ENCODE measurements around the gene COL6A1.

COL6A1 gene

DNA sequence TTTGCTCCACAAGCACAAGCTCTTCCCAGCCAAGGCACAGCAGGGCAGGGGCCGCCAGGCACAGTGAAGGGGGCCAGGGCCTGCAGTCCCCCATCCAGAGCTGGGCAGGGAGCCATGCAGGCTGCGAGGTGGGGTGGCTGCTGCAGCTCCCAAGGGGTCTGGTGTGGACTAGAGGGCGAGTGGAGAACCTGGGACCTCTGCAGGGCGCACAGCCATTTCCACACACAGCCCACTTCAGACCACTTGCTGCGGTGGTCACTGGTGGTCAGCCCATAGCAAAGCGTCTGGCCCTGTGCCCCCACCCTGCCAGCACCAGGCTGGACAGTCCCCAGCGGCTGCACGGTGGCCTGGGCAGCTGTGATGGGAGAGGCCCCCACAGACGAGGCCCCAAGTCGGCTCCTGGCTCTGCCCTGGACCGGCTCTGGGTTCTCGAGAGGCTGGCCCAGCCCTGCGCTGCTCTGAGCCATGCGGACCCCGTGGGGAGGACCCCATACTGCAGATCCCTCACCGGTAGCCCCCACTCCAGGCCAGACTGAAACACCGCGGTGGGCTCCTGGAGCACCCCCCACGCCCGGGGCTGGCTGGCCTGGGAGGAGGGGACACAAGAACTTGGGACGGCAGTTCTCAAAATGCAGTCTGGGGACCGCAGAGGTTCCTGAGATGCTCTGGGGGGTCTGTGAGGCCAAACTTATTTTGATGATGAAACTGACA, 69.3 kb downstream of the COL6A1 start:
- POLR2A ChIA-PET = no interaction called here
- 99% methylated on average over 16 of the region's 22 CpGs for WGBS (ENCODE audit: insufficient coverage)
- no peak overlapping the region for H3K4me3 ChIP-seq (ENCODE audit: control insufficient read depth in 1 of 7, extremely low read depth in 1 of 7, insufficient read depth in 4 of 7, low read depth in 2 of 7, low read length in 6 of 7)

DNA sequence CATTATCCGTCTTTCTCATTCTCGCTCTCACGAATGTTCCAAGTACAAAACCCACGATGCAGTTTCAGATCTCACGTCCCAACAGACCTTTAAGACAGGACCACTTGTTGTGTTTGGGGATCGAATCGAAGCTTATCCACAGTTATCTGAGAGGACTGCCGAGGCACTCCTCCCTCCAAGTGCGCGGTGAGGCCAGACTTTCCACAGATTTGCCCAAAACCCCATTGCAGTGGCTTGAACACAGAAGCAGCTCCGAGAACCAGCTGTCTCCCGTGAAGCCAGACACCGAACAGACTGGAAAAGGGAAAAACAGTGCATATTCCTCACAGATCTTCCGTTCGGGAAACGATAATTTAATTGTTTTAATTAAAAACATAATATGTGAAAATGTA, 69.8 kb downstream of the COL6A1 start:
- POLR2A ChIA-PET = no interaction called here
- Histone ChIP-seq H3K4me1 (ENCODE audit: control extremely low read depth in 1 of 4, control insufficient read depth in 4 of 4, insufficient read depth in 4 of 4, low read length in 3 of 4) (no peaks in the 10 kb centered on the region), H3K27ac (ENCODE audit: insufficient read depth in 1 of 2, low read depth in 1 of 2, low read length in 2 of 2, poor library complexity in 1 of 2, severe bottlenecking in 2 of 2) (no peak overlapping the region), H3K9me3 (ENCODE audit: control extremely low read depth in 1 of 5, control insufficient read depth in 4 of 5, insufficient read depth in 2 of 5, low read depth in 1 of 5, low read length in 4 of 5) (peaks cover 0 to 25% (median 12%) of the 10 kb centered on the region in 5 experiments), H3K36me3 (ENCODE audit: control insufficient read depth in 4 of 4, insufficient read depth in 4 of 4, low read length in 3 of 4) (no peaks in the 10 kb centered on the region), H3K4me3 (ENCODE audit: control insufficient read depth in 1 of 7, extremely low read depth in 1 of 7, insufficient read depth in 4 of 7, low read depth in 2 of 7, low read length in 6 of 7) (no peak overlapping the region), H3K27me3 (replicated peaks in 2 of 5; ENCODE audit: control insufficient read depth in 4 of 5, insufficient read depth in 5 of 5, low read length in 4 of 5) (peaks cover 0 to 22% (median 1%) of the 10 kb centered on the region in 5 experiments)
- WGBS (ENCODE audit: insufficient coverage) = 90% methylated on average over 12 of the region's 16 CpGs
- CTCF ChIA-PET = no interaction called here
- DNase-seq = no peak

More for the DNA sequence above, 69.3 kb downstream of the COL6A1 start:
- H3K27ac ChIP-seq (ENCODE audit: insufficient read depth in 1 of 2, low read depth in 1 of 2, low read length in 2 of 2, poor library complexity in 1 of 2, severe bottlenecking in 2 of 2) = no peak overlapping the region
- H3K27me3 ChIP-seq (replicated peaks in 2 of 5; ENCODE audit: control insufficient read depth in 4 of 5, insufficient read depth in 5 of 5, low read length in 4 of 5) = peaks cover 0 to 20% (median 1%) of the 10 kb centered on the region in 5 experiments
- H3K4me1 ChIP-seq (ENCODE audit: control extremely low read depth in 1 of 4, control insufficient read depth in 4 of 4, insufficient read depth in 4 of 4, low read length in 3 of 4) = no peaks in the 10 kb centered on the region
- H3K36me3 ChIP-seq (ENCODE audit: control insufficient read depth in 4 of 4, insufficient read depth in 4 of 4, low read length in 3 of 4) = no peaks in the 10 kb centered on the region
- CTCF ChIA-PET = no interaction called here
- DNase-seq = no peak
- H3K9me3 ChIP-seq (ENCODE audit: control extremely low read depth in 1 of 5, control insufficient read depth in 4 of 5, insufficient read depth in 2 of 5, low read depth in 1 of 5, low read length in 4 of 5) = peaks cover 0 to 25% (median 12%) of the 10 kb centered on the region in 5 experiments

DNA sequence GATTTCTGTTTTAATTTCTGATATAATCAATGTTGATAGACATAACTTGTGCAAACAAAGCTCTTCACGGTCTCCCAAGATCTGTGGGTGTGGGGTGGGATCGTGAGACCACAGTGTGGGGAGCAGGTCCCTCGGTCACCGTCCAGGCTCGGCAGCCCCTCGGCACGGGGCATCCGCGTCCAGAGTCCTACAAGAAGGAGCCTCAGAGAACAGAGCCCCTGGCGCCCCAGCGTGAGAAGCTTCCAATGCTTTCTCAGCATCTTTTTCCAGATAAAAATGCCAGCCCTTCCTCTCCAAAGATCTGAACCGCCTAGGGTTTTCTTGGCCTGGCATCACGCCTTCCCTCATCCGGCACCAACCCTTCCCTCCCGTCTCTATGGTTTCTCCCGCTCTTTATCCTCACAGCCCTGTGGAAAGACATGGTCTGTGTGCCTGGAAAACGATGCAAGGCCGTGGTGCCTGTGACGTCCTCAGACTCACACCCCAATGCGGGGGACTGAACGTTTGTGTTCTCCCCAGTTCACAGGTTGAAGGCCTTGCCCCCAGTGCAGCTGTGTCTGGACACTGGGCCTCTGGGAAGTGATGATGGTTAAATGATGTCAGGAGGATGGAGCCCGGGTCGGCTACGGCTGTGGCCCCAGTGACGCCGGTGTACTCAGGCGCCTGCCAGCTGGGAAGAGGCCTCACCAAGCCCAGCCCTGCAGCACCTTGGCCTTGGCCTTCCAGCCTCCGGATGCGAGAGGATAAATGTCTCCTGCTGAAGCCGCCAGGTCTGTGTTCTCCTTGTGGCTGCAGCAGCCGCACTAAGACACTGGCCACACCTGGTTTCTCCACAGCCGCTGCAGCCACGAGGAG, 70.5 kb downstream of the COL6A1 start:
- Histone ChIP-seq H3K9me3 (ENCODE audit: control extremely low read depth in 1 of 5, control insufficient read depth in 4 of 5, insufficient read depth in 2 of 5, low read depth in 1 of 5, low read length in 4 of 5) (peaks cover 0 to 25% (median 12%) of the 10 kb centered on the region in 5 experiments), H3K27me3 (replicated peaks in 2 of 5; ENCODE audit: control insufficient read depth in 4 of 5, insufficient read depth in 5 of 5, low read length in 4 of 5) (peaks cover 0 to 24% (median 1%) of the 10 kb centered on the region in 5 experiments), H3K27ac (ENCODE audit: insufficient read depth in 1 of 2, low read depth in 1 of 2, low read length in 2 of 2, poor library complexity in 1 of 2, severe bottlenecking in 2 of 2) (no peak overlapping the region), H3K36me3 (ENCODE audit: control insufficient read depth in 4 of 4, insufficient read depth in 4 of 4, low read length in 3 of 4) (no peaks in the 10 kb centered on the region), H3K4me1 (ENCODE audit: control extremely low read depth in 1 of 4, control insufficient read depth in 4 of 4, insufficient read depth in 4 of 4, low read length in 3 of 4) (peaks cover 0 to 6% (median 4%) of the 10 kb centered on the region in 4 experiments), H3K4me3 (ENCODE audit: control insufficient read depth in 1 of 7, extremely low read depth in 1 of 7, insufficient read depth in 4 of 7, low read depth in 2 of 7, low read length in 6 of 7) (no peak overlapping the region)
- POLR2A ChIA-PET = no interaction called here
- CTCF ChIA-PET = no interaction called here
- WGBS (ENCODE audit: insufficient coverage) = 94% methylated on average over 28 of the region's 33 CpGs
- no peak for DNase-seq

DNA sequence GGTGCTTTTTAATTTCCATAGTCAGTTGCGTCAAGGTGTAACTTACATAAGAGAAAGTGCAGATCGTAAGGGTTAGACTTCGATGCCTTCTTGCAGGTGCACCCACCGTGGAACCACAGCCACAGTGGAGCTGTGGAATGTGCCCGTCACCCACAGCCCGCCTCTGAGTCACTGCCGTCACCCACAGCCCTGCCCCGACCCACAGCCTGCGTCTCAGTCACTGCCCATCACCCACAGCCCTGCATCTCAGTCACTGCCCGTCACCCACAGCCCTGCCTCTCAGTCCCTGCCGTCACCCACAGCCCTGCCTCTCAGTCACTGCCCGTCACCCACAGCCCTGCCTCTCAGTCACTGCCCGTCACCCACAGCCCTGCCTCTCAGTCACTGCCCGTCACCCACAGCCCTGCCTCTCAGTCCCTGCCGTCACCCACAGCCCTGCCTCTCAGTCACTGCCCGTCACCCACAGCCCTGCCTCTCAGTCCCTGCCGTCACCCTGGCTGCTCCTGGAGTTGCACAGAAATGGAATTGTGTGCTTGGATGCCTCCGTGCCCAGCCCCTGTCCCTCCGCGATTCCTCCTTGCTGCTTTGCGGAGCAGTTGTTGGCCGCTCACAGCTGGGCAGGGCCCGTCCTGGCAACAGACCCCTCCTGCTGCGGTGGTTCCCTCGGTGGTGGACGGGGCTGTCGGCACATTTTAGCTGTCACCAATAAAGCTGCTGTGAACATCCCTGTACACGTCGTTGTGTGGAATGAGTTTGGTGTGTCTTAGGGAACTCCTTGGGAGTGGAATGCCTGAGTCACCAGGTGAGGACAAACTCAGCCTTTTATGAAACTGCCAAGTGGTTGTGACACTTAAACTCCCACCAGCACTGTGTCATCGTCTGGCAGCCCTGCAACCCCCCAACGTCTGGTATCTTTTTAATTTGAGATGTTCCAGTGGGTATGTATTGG, 71.4 kb downstream of the COL6A1 start:
- peaks cover 0 to 25% (median 10%) of the 10 kb centered on the region in 5 experiments for H3K9me3 ChIP-seq (ENCODE audit: control extremely low read depth in 1 of 5, control insufficient read depth in 4 of 5, insufficient read depth in 2 of 5, low read depth in 1 of 5, low read length in 4 of 5)
- CTCF ChIA-PET = no interaction called here
- peaks cover 0 to 15% (median 14%) of the 10 kb centered on the region in 4 experiments for H3K4me1 ChIP-seq (ENCODE audit: control extremely low read depth in 1 of 4, control insufficient read depth in 4 of 4, insufficient read depth in 4 of 4, low read length in 3 of 4)
- no peak overlapping the region for H3K4me3 ChIP-seq (ENCODE audit: control insufficient read depth in 1 of 7, extremely low read depth in 1 of 7, insufficient read depth in 4 of 7, low read depth in 2 of 7, low read length in 6 of 7)
- no peaks in the 10 kb centered on the region for H3K36me3 ChIP-seq (ENCODE audit: control insufficient read depth in 4 of 4, insufficient read depth in 4 of 4, low read length in 3 of 4)
- POLR2A ChIA-PET = no interaction called here
- H3K27ac ChIP-seq (ENCODE audit: insufficient read depth in 1 of 2, low read depth in 1 of 2, low read length in 2 of 2, poor library complexity in 1 of 2, severe bottlenecking in 2 of 2) = no peak overlapping the region
- peaks cover 0 to 28% (median 3%) of the 10 kb centered on the region in 5 experiments for H3K27me3 ChIP-seq (replicated peaks in 2 of 5; ENCODE audit: control insufficient read depth in 4 of 5, insufficient read depth in 5 of 5, low read length in 4 of 5)
- 96% methylated on average over 22 of the region's 31 CpGs for WGBS (ENCODE audit: insufficient coverage)
- DNase-seq = peak in 1 of 3 donors; percentile 34

DNA sequence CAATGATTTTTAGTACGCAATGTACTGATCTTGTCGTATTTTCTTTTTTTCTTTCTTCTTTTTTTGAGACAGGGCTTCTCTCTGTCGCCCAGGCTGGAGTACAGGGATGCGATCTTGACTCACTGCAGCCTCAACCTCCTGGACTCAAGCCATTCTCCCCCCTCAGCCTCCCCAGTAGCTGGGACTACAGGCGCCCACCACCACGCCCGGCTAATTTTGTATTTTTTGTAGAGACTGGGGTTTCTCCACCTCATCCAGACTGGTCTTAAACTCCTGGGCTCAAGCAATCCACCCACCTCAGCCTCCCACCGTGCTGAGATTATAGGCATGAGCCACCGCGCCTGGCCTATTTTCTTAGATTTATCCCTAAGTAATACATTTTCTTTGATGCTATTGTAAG, 72.5 kb downstream of the COL6A1 start:
- CTCF ChIA-PET = no interaction called here
- Histone ChIP-seq H3K4me1 (ENCODE audit: control extremely low read depth in 1 of 4, control insufficient read depth in 4 of 4, insufficient read depth in 4 of 4, low read length in 3 of 4) (peaks cover 0 to 26% (median 22%) of the 10 kb centered on the region in 4 experiments), H3K27me3 (replicated peaks in 2 of 5; ENCODE audit: control insufficient read depth in 4 of 5, insufficient read depth in 5 of 5, low read length in 4 of 5) (peaks cover 0 to 33% (median 10%) of the 10 kb centered on the region in 5 experiments), H3K9me3 (ENCODE audit: control extremely low read depth in 1 of 5, control insufficient read depth in 4 of 5, insufficient read depth in 2 of 5, low read depth in 1 of 5, low read length in 4 of 5) (peaks cover 0 to 20% (median 5%) of the 10 kb centered on the region in 5 experiments), H3K27ac (ENCODE audit: insufficient read depth in 1 of 2, low read depth in 1 of 2, low read length in 2 of 2, poor library complexity in 1 of 2, severe bottlenecking in 2 of 2) (no peak overlapping the region), H3K36me3 (ENCODE audit: control insufficient read depth in 4 of 4, insufficient read depth in 4 of 4, low read length in 3 of 4) (no peaks in the 10 kb centered on the region), H3K4me3 (ENCODE audit: control insufficient read depth in 1 of 7, extremely low read depth in 1 of 7, insufficient read depth in 4 of 7, low read depth in 2 of 7, low read length in 6 of 7) (no peak overlapping the region)
- 100% methylated on average over 8 of the region's 10 CpGs for WGBS (ENCODE audit: insufficient coverage)
- POLR2A ChIA-PET = no interaction called here
- DNase-seq = no peak

DNA sequence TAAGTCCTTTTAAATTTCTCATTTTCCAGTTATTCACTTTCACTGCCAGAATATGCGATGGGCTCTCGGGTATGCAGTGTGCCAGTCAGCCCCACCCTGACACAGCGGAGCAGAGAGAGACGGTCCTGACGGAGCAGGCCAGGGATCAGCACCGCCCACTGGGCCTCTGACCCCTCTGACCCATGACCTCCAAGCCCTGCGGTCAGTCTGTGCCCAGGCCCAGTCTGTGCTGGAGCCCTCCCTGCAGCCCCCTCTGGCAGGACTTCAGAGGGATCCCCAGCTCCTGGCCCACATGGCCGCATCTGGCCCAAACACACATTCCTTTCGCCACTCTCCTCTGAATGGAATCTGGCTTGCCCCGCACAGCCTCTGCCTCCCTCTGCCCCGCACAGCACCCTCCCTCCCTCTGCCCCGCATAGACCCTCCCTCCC, 72.9 kb downstream of the COL6A1 start:
- DNase-seq = no peak
- CTCF ChIA-PET = no interaction called here
- 89% methylated on average over 9 of the region's 12 CpGs for WGBS (ENCODE audit: insufficient coverage)
- H3K4me1 ChIP-seq (ENCODE audit: control extremely low read depth in 1 of 4, control insufficient read depth in 4 of 4, insufficient read depth in 4 of 4, low read length in 3 of 4) = peaks cover 0 to 30% (median 22%) of the 10 kb centered on the region in 4 experiments
- H3K27ac ChIP-seq (ENCODE audit: insufficient read depth in 1 of 2, low read depth in 1 of 2, low read length in 2 of 2, poor library complexity in 1 of 2, severe bottlenecking in 2 of 2) = no peak overlapping the region
- no peaks in the 10 kb centered on the region for H3K36me3 ChIP-seq (ENCODE audit: control insufficient read depth in 4 of 4, insufficient read depth in 4 of 4, low read length in 3 of 4)
- H3K4me3 ChIP-seq (ENCODE audit: control insufficient read depth in 1 of 7, extremely low read depth in 1 of 7, insufficient read depth in 4 of 7, low read depth in 2 of 7, low read length in 6 of 7) = no peak overlapping the region
- peaks cover 0 to 17% (median 5%) of the 10 kb centered on the region in 5 experiments for H3K9me3 ChIP-seq (ENCODE audit: control extremely low read depth in 1 of 5, control insufficient read depth in 4 of 5, insufficient read depth in 2 of 5, low read depth in 1 of 5, low read length in 4 of 5)
- peaks cover 0 to 30% (median 10%) of the 10 kb centered on the region in 5 experiments for H3K27me3 ChIP-seq (replicated peaks in 2 of 5; ENCODE audit: control insufficient read depth in 4 of 5, insufficient read depth in 5 of 5, low read length in 4 of 5)
- POLR2A ChIA-PET = no interaction called here
